Measurements from ENCODE around the gene NFE2.

GRCh38 chr12:54298904-54299303, 1.9 kb downstream of the NFE2 start:
- TF ChIP-seq CTCF (IDR thresholded peaks at IDR 0.05 in 4 of 5, conservative IDR thresholded peaks at IDR 0.05 in 1 of 5), result no peak
- TF ChIP-seq POLR2A (IDR thresholded peaks at IDR 0.05), result no peak
